ENCODE measurements around the gene MAN1C1. TPM values are rescaled to one million over a fixed set of nuclear protein-coding genes. Genes with fewer than 3 reads are reported as not detected.

MAN1C1 gene
- total RNA-seq, 6 experiments from 2014 or later, result 10.7 to 38.8 (median 21.0) TPM

GRCh38 chr1:25645637-25646400 lies 29.2 kb downstream of the MAN1C1 start:
- Histone ChIP-seq H3K9me3 (no peaks in the 10 kb centered on the region), H3K36me3 (no peaks in the 10 kb centered on the region), H3K4me3 (no peak overlapping the region), H3K27me3 (no peaks in the 10 kb centered on the region), H3K4me1 (peaks cover 0 to 23% (median 9%) of the 10 kb centered on the region in 4 donors), H3K27ac (no peak overlapping the region)
- intact Hi-C loops (cut with DNase I), result no loop called here
- TF ChIP-seq POLR2A (IDR thresholded peaks at IDR 0.05), result no peak
- TF ChIP-seq CTCF (IDR thresholded peaks at IDR 0.05), result no peak
- no peak for ATAC-seq
- no peak for DNase-seq
- WGBS (ENCODE audit: insufficient coverage, low coverage, low lambda C conversion rate, missing lambda C conversion rate), result 75% methylated on average over 12 of the region's 23 CpGs

- Histone ChIP-seq H3K27me3 (no peaks in the 10 kb centered on the region), H3K4me1 (peaks cover 0 to 19% (median 7%) of the 10 kb centered on the region in 4 donors), H3K27ac (no peak overlapping the region), H3K4me3 (no peak overlapping the region), H3K36me3 (no peaks in the 10 kb centered on the region), H3K9me3 (no peaks in the 10 kb centered on the region)
- 50% methylated on average over 1 of the region's 4 CpGs for WGBS (ENCODE audit: insufficient coverage, low coverage, low lambda C conversion rate, missing lambda C conversion rate)
- intact Hi-C loops (cut with DNase I), result no loop called here
- TF ChIP-seq POLR2A (IDR thresholded peaks at IDR 0.05) (no peak), CTCF (IDR thresholded peaks at IDR 0.05) (no peak)
- ATAC-seq (no peak), DNase-seq (no peak)
These were observed 30.5 kb downstream of the MAN1C1 start for GRCh38 chr1:25647106-25647505.

GRCh38 chr1:25647863-25648262 lies 31.3 kb downstream of the MAN1C1 start:
- intact Hi-C loops (cut with DNase I), result no loop called here
- TF ChIP-seq CTCF (IDR thresholded peaks at IDR 0.05), result no peak
- TF ChIP-seq POLR2A (IDR thresholded peaks at IDR 0.05), result no peak
- ATAC-seq, result no peak
- Histone ChIP-seq H3K9me3 (no peaks in the 10 kb centered on the region), H3K36me3 (no peaks in the 10 kb centered on the region), H3K4me3 (no peak overlapping the region), H3K27ac (no peak overlapping the region), H3K27me3 (no peaks in the 10 kb centered on the region), H3K4me1 (peaks cover 0 to 12% (median 5%) of the 10 kb centered on the region in 4 donors)
- 80% methylated on average over 1 of the region's 5 CpGs for WGBS (ENCODE audit: insufficient coverage, low coverage, low lambda C conversion rate, missing lambda C conversion rate)
- DNase-seq, result no peak

GRCh38 chr1:25648681-25649440 lies 32.3 kb downstream of the MAN1C1 start:
- TF ChIP-seq CTCF (IDR thresholded peaks at IDR 0.05) (no peak), POLR2A (IDR thresholded peaks at IDR 0.05) (no peak)
- intact Hi-C loops (cut with DNase I), result no loop called here

More at GRCh38 chr1:25648681-25649440, 32.3 kb downstream of the MAN1C1 start:
- no peaks in the 10 kb centered on the region for H3K27me3 ChIP-seq
- no peak overlapping the region for H3K4me3 ChIP-seq
- H3K27ac ChIP-seq, result no peak overlapping the region
- H3K36me3 ChIP-seq, result no peaks in the 10 kb centered on the region
- peaks cover 0 to 12% (median 5%) of the 10 kb centered on the region in 4 donors for H3K4me1 ChIP-seq
- no peak for ATAC-seq
- WGBS (ENCODE audit: insufficient coverage, low coverage, low lambda C conversion rate, missing lambda C conversion rate), result 79% methylated on average over 5 of the region's 6 CpGs
- H3K9me3 ChIP-seq, result no peaks in the 10 kb centered on the region
- no peak for DNase-seq
